GM18909 (cell line): ENCODE measurements around the gene CHI3L1.
A peak's percentile ranks its signal among the peaks of the same experiment; 100 is the strongest.

ENCODE experiments used
- ATAC-seq: cut with Tn5 transposase; IDR thresholded peaks from one replicate; pipeline ENCODE4 v1.9.1; 2021; ENCODE audit warnings: mild to moderate bottlenecking; ENCODE audit not compliant: unreplicated experiment, poor library complexity

The CHI3L1 gene

GRCh38 chr1:203182387-203182953 is 4.0 kb downstream of the CHI3L1 start:
- ATAC-seq, result no peak

GRCh38 chr1:203181586-203182386 is 4.7 kb downstream of the CHI3L1 start:
- ATAC-seq, result no peak

GRCh38 chr1:203180611-203181330 is 5.7 kb downstream of the CHI3L1 start:
- ATAC-seq, result no peak

- no peak for ATAC-seq
These were observed 6.9 kb downstream of the CHI3L1 start for GRCh38 chr1:203179667-203180005.

GRCh38 chr1:203178821-203179666 is 7.5 kb downstream of the CHI3L1 start:
- ATAC-seq, result no peak

- ATAC-seq, result no peak
These were observed 8.4 kb downstream of the CHI3L1 start for GRCh38 chr1:203178083-203178482.

GRCh38 chr1:203177470-203178039 is 8.9 kb downstream of the CHI3L1 start:
- no peak for ATAC-seq

- ATAC-seq, result no peak
These were observed 9.5 kb downstream of the CHI3L1 start for GRCh38 chr1:203177036-203177405.

GRCh38 chr1:203176273-203177035 is 10.1 kb downstream of the CHI3L1 start:
- ATAC-seq, result no peak

GRCh38 chr1:203175827-203176241 is 10.7 kb downstream of the CHI3L1 start:
- no peak for ATAC-seq

- ATAC-seq, result no peak
These were observed 11.2 kb downstream of the CHI3L1 start, which contains the start of gene MYBPH for GRCh38 chr1:203175237-203175826. TSS of gene MYBPH (minus strand) at chr1:203175826. CDS start at chr1:203175755, 71 bp downstream.

- ATAC-seq, result no peak
These were observed 12.0 kb downstream of the CHI3L1 start for GRCh38 chr1:203174324-203174985.

GRCh38 chr1:203173566-203173965 is 12.9 kb downstream of the CHI3L1 start:
- ATAC-seq, result peak; percentile 83

- ATAC-seq, result peak; percentile 5
These were observed 13.4 kb downstream of the CHI3L1 start for GRCh38 chr1:203173011-203173555.

GRCh38 chr1:203172184-203173010 is 14.1 kb downstream of the CHI3L1 start:
- ATAC-seq, result no peak

- no peak for ATAC-seq
These were observed 14.9 kb downstream of the CHI3L1 start for GRCh38 chr1:203171341-203172183.
